Right lobe of liver (tissue), 6 donors: ENCODE data around the gene URGCP. TPM values are rescaled to one million over a fixed set of nuclear protein-coding genes. Genes with fewer than 3 reads are reported as not detected.

Experiments used
- ATAC-seq, 4 donors: fragments of 200-7000 bp; cut with Tn5 transposase; one replicate each; pipeline ENCODE4 v1.9.1; 2020; ENCODE audit warnings: mild to moderate bottlenecking in 4 of 4, moderate library complexity in 4 of 4
- DNase-seq, 3 donors: peaks; one replicate each; pipeline ENCODE4 v3.0.0-alpha.2; 2020
- H3K27ac ChIP-seq, 3 donors: fragments of 200-600 bp; one replicate each; pipeline ENCODE4 v1.8.0; 2022
- H3K27me3 ChIP-seq, 2 donors: fragments of 200-600 bp; one replicate each; pipeline ENCODE4 v1.8.0; 2022
- H3K36me3 ChIP-seq, 4 donors: fragments of 200-600 bp; sonication (generic) in 1 of 4; one replicate each; pipeline versions ENCODE4 v1.5.1 to v1.8.0; 2017 to 2022; ENCODE audit warnings: control low read depth in 1 of 4
- H3K4me1 ChIP-seq, 4 donors: fragments of 200-600 bp; sonication (generic) in 1 of 4; one replicate each; pipeline versions ENCODE4 v1.5.1 to v1.8.0; 2017 to 2022; ENCODE audit warnings: control low read depth in 1 of 4
- H3K4me3 ChIP-seq, 3 donors: fragments of 200-600 bp; one replicate each; pipeline ENCODE4 v1.8.0; 2022
- H3K9me3 ChIP-seq, 4 donors: fragments of 200-600 bp; sonication (generic) in 1 of 4; one replicate each; pipeline versions ENCODE4 v1.5.1 to v1.8.0; 2017 to 2022; ENCODE audit warnings: control low read depth in 1 of 4
- POLR2A ChIP-seq: fragments of 450-650 bp; IDR thresholded peaks from one replicate; pipeline ENCODE4 v1.6.1; 2017; ENCODE audit warnings: antibody characterized with exemption, mild to moderate bottlenecking
- WGBS: methylation state at CpG from one replicate; pipeline ENCODE4 v1.1.6; 2018; ENCODE audit warnings: low coverage, low lambda C conversion rate; ENCODE audit not compliant: insufficient coverage; ENCODE audit errors: missing lambda C conversion rate; 5-methylcytosine and 5-hydroxymethylcytosine counted together
- intact Hi-C, 2 donors: fragments of 100-400 bp; cut with DNase I; formaldehyde crosslinking; loops; one replicate each; pipeline versions ENCODE4 v1.11.2 to v1.14.1; 2022
- total RNA-seq, 6 experiments: library from RNA; depleted of rRNA in 2 of 6; stranded (reverse); fragments of >200 nt in 2 of 6; fragmentation: NEBNext Ultra II Directional in 3 of 6; extraction: Animal tissue kit (Norgen Biotek cat#: 25700) in 3 of 6; gene quantifications; one replicate each; pipeline versions ENCODE4 v1.1.0 to v1.2.4, GENCODE V29; 2016 to 2023
- TF ChIP-seq, protein P1 (sequence below), 4 donors: fragments of 200-600 bp in 3 of 4; fragments of 450-650 bp in 1 of 4; IDR thresholded peaks; one replicate each; pipeline versions ENCODE4 v1.5.1 to v1.8.0; 2016 to 2022; ENCODE audit warnings: antibody characterized with exemption in 4 of 4, mild to moderate bottlenecking in 2 of 4
- donor health status: DM: no; HTN: yes; CAD: no.
- donor health status: DM: no; HTN: no; CAD: no.
- donor health status: DM: no; HTN: no; CAD: no.
- donor health status: DM: no; HTN: yes; CAD: no.
- donor health status: DM: no; HTN: yes; CAD: no.

The URGCP gene
- total RNA-seq, 6 experiments from 2014 or later: 13.7 to 32.2 (median 25.2) TPM

DNA sequence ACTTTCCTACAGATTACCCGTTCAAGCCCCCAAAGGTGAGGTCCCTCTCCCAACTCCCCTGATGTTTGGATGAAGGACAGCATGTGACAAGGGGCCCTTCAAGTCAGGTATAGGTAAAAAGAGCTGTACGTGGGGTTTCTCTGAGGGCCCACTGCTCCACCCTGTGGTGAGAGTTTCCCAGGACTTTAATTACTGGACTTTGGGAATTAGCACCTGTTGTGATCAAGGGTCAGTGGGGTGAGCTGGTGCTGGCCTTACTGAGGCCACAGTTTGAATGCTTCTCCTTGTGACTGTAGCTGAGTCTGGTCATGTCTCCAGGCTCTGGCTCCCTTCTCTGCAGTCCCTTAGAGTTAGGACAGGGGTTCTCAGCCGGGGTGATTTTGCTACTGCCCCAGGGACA, 36.6 kb upstream of the URGCP start:
- Histone ChIP-seq H3K27me3 (no peaks in the 10 kb centered on the region), H3K4me1 (peaks cover 0 to 24% (median 5%) of the 10 kb centered on the region in 4 donors), H3K27ac (no peak overlapping the region), H3K36me3 (no peaks in the 10 kb centered on the region), H3K9me3 (no peaks in the 10 kb centered on the region), H3K4me3 (no peak overlapping the region)
- no peak for DNase-seq
- TF ChIP-seq, protein P1, sequence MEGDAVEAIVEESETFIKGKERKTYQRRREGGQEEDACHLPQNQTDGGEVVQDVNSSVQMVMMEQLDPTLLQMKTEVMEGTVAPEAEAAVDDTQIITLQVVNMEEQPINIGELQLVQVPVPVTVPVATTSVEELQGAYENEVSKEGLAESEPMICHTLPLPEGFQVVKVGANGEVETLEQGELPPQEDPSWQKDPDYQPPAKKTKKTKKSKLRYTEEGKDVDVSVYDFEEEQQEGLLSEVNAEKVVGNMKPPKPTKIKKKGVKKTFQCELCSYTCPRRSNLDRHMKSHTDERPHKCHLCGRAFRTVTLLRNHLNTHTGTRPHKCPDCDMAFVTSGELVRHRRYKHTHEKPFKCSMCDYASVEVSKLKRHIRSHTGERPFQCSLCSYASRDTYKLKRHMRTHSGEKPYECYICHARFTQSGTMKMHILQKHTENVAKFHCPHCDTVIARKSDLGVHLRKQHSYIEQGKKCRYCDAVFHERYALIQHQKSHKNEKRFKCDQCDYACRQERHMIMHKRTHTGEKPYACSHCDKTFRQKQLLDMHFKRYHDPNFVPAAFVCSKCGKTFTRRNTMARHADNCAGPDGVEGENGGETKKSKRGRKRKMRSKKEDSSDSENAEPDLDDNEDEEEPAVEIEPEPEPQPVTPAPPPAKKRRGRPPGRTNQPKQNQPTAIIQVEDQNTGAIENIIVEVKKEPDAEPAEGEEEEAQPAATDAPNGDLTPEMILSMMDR (IDR thresholded peaks at IDR 0.05): peak; percentile 34 to 47 (median 40)
- TF ChIP-seq POLR2A: no peak
- WGBS: 32% methylated on average over 2 of the region's 3 CpGs
- ATAC-seq: peak; percentile 67 to 87 (median 72)
- intact Hi-C loops: no loop called here

DNA sequence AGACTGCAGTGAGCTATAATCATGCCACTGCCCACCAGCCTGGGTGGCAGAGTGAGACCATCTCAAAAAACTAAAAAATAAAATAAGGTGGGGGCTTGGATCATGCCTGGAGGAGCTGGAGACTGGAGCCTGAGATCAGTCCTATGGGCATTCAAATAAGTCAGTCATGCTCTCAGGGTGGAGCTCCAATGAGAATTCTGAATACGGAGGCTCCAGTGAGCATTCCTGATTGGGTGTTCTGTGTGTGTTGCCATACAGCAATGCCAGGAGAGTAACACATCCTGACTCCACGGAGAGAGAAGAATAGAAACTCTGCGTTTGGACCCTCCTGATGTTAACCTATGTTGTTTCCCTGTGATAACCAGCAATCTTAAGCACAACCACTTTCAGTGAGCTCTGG, 35.9 kb upstream of the URGCP start:
- Histone ChIP-seq H3K4me1 (peaks cover 0 to 24% (median 5%) of the 10 kb centered on the region in 4 donors), H3K27me3 (no peaks in the 10 kb centered on the region), H3K27ac (no peak overlapping the region), H3K9me3 (no peaks in the 10 kb centered on the region), H3K36me3 (no peaks in the 10 kb centered on the region), H3K4me3 (no peak overlapping the region)
- ATAC-seq (no peak), DNase-seq (no peak)
- intact Hi-C loops: no loop called here
- no peak for TF ChIP-seq POLR2A
- TF ChIP-seq, protein P1 (IDR thresholded peaks at IDR 0.05): no peak
- 20% methylated on average over 1 of the region's 3 CpGs for WGBS

DNA sequence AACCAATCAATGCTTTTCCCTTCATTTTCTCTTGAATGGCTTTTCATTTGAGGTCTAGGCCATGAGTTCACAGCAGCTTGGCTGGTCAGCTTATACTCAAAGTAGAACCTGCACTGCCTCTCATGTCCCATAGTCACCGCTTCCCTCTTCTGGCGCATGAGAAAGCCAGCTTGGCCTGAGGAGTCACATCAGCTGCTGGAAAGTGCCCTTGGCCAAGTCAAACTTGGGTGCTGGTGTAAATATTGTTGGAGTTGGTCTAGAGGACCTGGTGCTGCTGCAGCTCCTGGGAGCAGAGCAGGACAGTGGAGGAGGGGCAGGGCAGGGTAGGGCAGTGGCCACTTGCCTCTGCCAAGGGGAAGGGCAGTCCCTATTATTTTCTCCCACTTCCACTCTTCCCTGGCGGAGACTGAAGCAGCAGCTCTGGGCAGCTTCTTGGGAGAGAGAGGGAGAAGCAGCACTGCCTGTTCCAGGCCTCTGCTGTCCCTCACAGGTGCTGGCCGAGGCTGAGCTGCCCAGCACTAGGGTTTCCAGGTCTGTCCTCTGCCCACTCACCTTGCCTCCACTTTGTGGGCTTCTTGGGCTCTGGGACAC, 32.6 kb upstream of the URGCP start:
- DNase-seq: peak; percentile 48 to 90 (median 84)
- intact Hi-C loops: no loop called here
- Histone ChIP-seq H3K36me3 (no peaks in the 10 kb centered on the region), H3K4me1 (peaks cover 0 to 29% (median 5%) of the 10 kb centered on the region in 4 donors), H3K4me3 (no peak overlapping the region), H3K9me3 (no peaks in the 10 kb centered on the region), H3K27ac (peak overlapping the region in 1 of 3 donors; percentile 18), H3K27me3 (no peaks in the 10 kb centered on the region)
- no peak for TF ChIP-seq POLR2A
- TF ChIP-seq, protein P1 (IDR thresholded peaks at IDR 0.05): peak in 1 of 4 donors; percentile 21
- WGBS: 58% methylated on average over 4 of the region's 4 CpGs
- ATAC-seq: peak; percentile 68 to 94 (median 86)

DNA sequence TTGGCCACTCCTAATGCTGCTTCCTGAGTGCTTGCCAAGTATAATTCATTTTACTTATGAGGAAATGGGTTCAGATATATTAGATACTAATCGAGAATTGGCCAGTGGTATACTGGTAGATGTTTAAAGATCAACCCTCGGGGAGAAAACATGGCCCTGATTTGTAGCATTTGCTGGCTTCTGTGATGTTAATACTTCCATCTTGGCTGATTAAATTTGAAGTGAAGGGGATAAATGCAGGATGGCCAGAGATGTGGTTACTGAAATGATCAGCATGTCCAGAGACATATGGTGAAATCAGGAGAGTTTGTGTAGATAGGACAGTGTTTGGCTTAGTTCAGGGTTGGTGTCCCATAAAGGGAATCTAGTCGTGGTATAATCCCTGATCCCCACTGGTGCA, 31.0 kb upstream of the URGCP start:
- Histone ChIP-seq H3K27ac (no peak overlapping the region), H3K27me3 (no peaks in the 10 kb centered on the region), H3K36me3 (no peaks in the 10 kb centered on the region), H3K4me1 (peaks cover 0 to 29% (median 3%) of the 10 kb centered on the region in 4 donors), H3K4me3 (no peak overlapping the region), H3K9me3 (no peaks in the 10 kb centered on the region)
- ATAC-seq (no peak), DNase-seq (no peak)
- intact Hi-C loops: no loop called here
- WGBS: 72% methylated on average over 2 of the region's 3 CpGs
- TF ChIP-seq, protein P1 (IDR thresholded peaks at IDR 0.05): no peak
